Renal pelvis (tissue), 4 donors: ENCODE measurements around the gene KRTAP23-1. TPM values are rescaled to one million over a fixed set of nuclear protein-coding genes. Genes with fewer than 3 reads are reported as not detected.

Source experiments
- DNase-seq: peaks from one replicate; pipeline ENCODE4 v3.0.0-alpha.2; 2013
- polyA plus RNA-seq, 3 donors: library from polyadenylated mRNA; unstranded; fragments of 120-200 nt; gene quantifications; one replicate each; pipeline ENCODE4 v1.2.1, GENCODE V29; 2013; ENCODE audit not compliant: insufficient read length in 3 of 3

The KRTAP23-1 gene
- polyA plus RNA-seq, 3 donors = not detected

DNA sequence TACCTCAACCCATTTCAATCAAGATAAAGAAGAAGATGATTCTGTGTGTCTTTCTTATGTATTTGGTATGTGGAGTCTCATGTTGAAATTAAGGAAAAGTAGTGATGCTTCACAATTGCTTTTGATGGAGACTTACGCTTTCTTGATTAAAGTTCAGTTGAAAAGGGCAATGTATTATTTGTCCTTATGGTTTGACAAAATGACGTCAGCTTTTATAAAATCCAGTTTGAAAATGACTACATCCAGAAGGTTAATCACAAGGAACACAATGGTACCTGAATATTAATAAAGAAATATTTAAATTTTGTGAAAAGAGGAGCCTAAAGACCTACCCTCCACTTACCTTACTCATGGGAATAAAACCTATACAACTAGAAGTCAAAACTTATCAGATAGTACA, 32.7 kb downstream of the KRTAP23-1 start:
- no peak for DNase-seq

DNA sequence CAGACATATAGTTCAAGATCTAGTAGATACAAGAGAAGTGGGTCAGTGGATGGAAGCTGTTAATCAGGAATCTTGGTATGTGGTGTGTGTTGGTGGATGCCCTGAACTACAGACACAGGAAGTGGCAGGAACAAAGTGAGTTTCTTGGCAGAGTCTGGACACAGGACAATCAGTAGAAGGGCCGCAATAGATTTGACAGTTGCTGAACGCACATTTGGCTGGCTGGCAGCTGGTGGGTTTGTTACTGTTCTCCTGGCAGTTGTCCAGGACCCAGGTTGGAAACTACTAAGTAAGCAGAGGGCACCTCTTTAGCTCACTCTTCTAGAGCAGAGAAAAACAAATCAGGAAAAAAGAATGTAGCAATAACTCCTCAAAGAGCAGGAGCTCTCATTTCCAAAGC, 41.5 kb downstream of the KRTAP23-1 start:
- no peak for DNase-seq

DNA sequence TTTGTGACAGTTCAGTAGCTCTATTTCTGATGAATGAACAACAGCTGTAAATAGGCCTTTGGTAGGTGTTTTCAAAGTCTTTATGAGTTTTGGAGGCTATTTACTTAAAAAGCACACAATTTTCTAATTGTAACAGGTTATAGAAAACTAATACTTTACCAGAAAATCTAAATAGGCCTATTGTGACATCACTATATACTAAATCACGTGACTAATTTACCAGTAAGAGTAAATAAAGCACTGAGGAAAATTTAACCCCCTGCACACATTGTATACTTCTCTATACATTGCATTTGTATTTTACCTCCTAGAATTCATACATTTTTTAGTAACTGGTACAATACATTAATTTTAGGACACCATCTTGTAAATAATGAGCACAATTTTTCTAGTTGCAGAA, 43.3 kb downstream of the KRTAP23-1 start:
- no peak for DNase-seq

Other genes with a start within 250 kb of the KRTAP23-1 start
- gene CLDN17, start 181.8 kb downstream of the KRTAP23-1 start, polyA plus RNA-seq = not detected
- 10 to 100 TPM; 54.3 to 70.9 (median 56.5) TPM for gene CLDN8, start 132.5 kb downstream of the KRTAP23-1 start, polyA plus RNA-seq
- gene KRTAP24-1, start 65.7 kb downstream of the KRTAP23-1 start, polyA plus RNA-seq = not detected
- gene KRTAP25-1, start 59.1 kb downstream of the KRTAP23-1 start, polyA plus RNA-seq = not detected
- gene KRTAP26-1, start 28.3 kb downstream of the KRTAP23-1 start, polyA plus RNA-seq = not detected
- not detected for gene KRTAP27-1, start 10.9 kb downstream of the KRTAP23-1 start, polyA plus RNA-seq
- not detected for gene KRTAP13-2, start 23.7 kb upstream of the KRTAP23-1 start, polyA plus RNA-seq
- not detected for gene KRTAP13-1, start 47.4 kb upstream of the KRTAP23-1 start, polyA plus RNA-seq
- not detected for gene KRTAP13-3, start 77.3 kb upstream of the KRTAP23-1 start, polyA plus RNA-seq
- not detected for gene KRTAP13-4, start 81.6 kb upstream of the KRTAP23-1 start, polyA plus RNA-seq
- gene KRTAP15-1, start 91.7 kb upstream of the KRTAP23-1 start, polyA plus RNA-seq = not detected
- not detected for gene KRTAP19-1, start 131.8 kb upstream of the KRTAP23-1 start, polyA plus RNA-seq
- gene KRTAP19-2, start 138.8 kb upstream of the KRTAP23-1 start, polyA plus RNA-seq = not detected
- not detected for gene KRTAP19-3, start 143.4 kb upstream of the KRTAP23-1 start, polyA plus RNA-seq
- not detected for gene KRTAP19-4, start 148.6 kb upstream of the KRTAP23-1 start, polyA plus RNA-seq
- not detected for gene KRTAP19-5, start 153.5 kb upstream of the KRTAP23-1 start, polyA plus RNA-seq
- not detected for gene KRTAP19-6, start 193.3 kb upstream of the KRTAP23-1 start, polyA plus RNA-seq
- gene KRTAP19-7, start 212.7 kb upstream of the KRTAP23-1 start, polyA plus RNA-seq = not detected
- not detected for gene KRTAP22-2, start 241.8 kb upstream of the KRTAP23-1 start, polyA plus RNA-seq
- not detected for gene KRTAP6-3, start 243.8 kb upstream of the KRTAP23-1 start, polyA plus RNA-seq